IPS-NIHi7 (cell line): Measurements from ENCODE around the gene GNG7.
"Not testable (repeated sequence)": the region's sequence is repeated elsewhere in the genome, so short reads cannot be mapped to it uniquely, and the experiment has no call there.

Experiments
- DNase-seq: peaks from one replicate; pipeline ENCODE4 v3.0.0; 2012; ENCODE audit warnings: mixed read lengths; ENCODE audit errors: extremely low spot score

GNG7 gene

DNA sequence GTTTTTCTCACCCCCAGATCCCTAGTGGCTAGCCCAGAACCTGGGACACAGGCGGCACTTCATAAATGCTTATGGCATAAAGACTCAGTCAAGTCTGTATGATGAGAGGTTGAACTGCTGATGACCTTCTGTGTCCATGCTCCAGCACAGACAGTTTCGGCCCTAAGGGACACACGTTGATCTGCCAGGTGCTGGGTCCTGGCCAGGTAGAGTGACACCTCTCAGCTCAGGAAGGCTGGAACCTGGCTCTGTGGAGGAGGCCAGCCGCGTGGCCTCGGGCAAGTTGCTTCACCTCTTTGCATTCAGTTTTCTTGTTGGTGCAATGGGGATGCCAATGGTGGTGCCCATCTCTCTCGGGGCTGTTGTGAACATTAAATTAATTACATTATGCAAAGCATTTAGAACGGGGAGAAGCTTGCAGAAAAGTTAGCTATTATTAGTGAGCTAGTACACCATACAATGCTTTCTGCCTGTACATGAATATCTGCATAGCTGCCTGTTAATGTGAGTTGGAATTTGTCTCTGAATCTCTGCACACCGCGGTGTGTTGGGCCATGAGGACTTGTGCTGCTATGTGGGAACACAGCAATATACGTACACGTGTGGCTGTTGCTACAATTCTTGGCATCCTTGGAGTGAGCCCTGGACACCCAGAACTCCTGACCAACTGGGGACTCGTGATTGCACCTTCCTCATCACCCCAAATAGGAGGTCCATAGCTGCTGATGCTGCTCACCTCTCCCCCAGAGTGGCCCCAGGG is 218.1 kb downstream of the GNG7 start:
- DNase-seq: no peak

DNA sequence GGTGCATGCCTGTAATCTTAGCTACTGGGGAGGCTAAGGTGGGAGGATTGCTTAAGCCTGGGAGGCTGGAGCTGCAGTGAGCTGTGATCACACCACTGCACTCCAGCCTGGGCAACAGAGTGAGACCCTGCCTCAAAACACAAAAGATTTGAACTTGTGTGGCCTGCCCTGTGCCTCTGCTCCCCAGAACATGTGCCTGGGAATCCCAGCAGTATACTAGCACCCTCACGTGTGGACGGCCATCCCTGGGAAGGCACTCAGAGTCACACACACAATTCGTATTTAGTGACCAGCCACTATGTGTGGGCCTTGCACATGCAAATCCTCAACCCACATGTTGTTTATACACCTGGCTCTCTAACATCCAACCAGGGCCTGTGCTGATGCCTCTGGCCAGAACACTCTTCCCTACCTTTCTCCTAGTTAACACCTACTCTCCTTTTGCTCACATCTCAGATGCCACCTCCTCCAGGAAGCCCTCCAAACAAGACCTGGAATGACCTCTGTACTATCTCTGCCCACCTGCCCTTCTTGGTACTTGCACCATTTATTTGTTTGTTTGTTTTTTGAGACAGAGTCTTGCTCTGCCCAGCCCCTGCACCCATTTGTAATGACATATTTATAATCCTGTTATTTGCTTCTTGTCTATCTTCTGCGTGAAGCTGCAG is 218.9 kb downstream of the GNG7 start:
- no peak for DNase-seq

DNA sequence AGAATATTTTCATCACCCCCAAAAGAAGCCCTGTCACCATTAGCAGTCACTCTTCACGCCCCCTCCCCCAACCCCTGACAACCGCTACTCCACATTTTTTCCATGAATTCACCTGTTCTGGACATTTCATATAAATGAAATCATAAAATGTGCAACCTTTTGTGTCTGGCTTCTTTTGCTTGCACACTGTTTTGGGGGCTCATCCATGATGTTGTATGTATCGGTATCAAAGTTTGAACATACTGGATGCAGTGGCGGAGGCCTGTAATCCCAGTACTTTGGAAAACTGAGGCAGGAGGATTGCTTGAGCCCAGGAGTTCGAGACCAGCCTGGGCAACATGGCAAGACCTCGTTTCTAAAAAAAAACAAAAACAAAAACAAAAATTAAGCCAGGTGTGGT is 219.4 kb downstream of the GNG7 start:
- DNase-seq: no peak

DNA sequence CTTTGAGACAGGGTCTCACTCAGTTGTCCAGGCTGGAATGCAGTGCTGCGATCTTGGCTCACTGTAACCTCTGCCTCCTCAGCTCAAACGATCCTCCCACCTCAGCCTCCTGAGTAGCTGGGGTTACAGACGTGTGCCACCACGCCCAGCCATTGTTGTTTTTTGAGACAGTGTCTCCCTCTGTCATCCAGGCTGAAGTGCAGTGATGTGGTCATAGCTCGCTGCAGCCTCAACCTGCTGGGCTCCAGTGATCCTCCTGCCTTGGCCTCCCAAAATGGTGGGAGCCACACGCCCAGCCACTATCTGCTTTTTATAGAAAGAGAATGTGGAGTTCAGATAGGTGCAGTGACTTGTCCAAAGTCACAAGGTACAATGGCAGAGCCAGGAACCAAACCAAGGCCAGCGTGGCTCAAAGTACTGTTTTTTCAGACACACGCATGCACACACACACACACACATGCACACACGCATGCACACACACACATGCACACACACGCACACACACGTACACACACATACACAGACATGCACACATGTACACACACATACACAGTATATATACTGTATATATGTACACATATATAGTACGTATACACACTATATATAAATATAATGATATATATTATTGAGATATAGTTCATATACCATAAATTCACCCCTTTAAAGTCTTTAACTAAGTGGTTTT is 220.0 kb downstream of the GNG7 start:
- DNase-seq: no peak

DNA sequence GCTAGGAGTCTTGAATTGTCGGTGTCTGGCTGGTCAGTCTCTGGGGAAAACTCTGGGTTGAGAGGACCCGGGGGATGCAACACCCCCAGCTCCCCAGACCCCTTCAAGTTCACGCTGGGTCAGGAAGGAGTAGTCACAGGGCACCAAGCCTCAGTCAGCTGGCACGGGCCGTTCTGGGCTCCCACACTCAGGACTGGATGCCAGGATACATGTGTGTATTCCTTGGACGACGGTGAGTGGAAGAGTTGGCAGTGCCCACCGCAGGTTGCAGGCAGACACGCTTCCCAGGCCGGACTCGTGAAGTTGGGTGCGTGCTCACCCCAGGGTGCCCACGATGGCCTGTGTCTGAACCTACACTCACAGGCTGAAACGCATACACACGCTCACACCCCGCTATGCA is 221.0 kb downstream of the GNG7 start:
- DNase-seq: no peak

DNA sequence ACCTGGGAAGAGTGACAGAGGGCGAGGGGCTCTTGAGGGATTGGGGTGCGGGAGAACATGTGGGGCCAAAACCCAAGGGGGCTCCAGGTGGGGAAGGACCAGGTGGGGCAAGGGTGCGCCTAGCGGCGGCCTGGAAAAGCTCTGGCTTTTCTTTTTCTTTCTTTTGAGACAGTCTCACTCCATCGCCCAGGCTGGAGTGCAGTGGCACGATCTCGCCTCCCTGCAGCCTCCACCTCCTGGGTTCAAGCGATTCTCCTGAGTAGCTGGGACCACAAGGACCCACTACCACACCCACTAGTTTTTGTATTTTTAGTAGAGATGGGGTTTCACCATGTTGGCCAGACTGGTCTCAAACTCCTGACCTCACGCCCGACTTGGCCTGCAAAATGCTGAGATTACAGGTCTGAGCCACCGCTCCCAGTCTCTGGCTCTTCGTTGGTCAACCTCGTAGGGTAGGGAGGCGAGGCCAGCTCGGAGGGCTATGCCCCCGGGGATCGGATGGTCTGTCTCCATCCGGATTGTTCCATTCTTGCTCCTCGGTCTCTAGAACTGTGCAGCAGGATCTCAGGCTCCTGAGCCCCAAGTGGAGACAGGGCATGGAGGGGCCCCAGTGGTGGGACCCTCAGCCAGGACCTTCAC is 222.8 kb downstream of the GNG7 start:
- no peak for DNase-seq

DNA sequence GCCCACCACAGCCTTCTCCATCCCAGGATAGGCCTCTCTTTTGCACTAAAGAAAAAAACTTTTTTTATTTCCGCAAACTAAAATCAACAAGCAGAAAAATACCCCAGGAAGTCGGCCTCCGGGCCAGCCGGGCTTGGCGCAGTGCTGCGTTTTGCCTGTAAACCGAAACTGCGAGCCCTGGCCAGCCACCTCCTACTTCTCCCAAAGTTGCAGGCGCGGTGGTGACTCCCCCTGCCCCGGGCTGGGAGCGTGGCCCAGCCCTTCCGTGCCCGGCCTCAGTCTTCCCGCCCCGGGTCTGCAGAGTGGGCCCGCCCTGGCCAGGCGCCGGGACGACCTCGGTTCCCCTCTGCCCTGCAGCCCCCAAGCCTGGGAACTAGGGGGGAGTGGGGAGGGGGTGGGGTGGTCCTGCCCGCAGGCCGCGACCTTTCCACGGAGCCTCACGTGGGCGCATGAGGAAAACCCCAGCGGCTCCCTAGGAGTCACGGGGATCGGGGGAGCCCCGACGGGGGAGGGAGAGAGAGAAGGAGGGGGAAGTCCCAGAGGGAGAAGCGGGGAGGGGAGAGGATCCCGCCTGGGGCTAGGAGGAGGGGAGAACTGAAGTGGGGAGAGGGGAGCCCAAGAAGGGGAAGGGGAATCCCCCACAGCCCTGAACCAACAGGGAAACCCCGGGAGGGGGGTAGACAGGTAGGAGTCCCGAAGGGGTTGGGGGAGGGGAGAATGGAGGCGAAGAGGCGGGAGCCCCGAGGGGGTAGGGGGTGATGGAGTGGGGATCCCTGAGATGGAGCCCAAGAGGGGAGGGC is 223.5 kb downstream of the GNG7 start:
- no peak for DNase-seq

DNA sequence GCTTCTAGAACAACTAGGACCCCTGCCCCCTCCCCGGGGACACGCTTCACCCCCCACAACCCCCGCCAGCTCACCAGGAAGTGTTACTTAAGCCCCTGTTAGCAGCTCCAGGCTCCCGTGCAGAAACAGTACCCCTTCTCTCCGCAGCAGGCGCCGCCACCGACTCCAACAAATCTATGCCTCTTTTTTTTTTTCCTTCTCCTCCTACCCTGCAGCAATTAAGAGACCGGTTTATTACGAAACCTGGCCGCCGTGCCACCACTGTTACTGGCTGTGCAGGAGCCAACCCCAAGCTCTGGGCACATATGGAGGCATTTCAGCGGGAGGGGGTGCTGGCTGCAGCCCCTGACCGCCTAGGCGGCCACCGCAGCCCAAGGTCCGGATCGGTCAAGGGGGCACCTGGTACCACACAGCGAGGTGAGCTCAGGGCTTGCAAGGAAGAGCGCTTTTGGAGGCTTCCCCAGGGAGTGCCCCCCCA is 224.2 kb downstream of the GNG7 start:
- DNase-seq: no peak

DNA sequence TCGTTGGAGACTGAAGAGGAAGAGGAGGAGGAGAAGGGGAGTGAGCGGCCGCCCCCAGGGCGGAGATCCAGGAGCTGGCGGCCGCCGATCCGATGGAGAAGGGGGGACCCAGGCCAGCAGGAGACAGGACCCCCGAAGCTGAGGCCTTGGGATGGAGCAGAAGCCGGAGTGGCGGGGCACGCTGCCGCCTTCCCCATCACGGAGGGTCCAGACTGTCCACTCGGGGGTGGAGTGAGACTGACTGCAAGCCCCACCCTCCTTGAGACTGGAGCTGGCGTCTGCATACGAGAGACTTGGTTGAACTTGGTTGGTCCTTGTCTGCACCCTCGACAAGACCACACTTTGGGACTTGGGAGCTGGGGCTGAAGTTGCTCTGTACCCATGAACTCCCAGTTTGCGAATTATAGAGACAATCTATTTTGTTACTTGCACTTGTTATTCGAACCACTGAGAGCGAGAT is 224.7 kb downstream of the GNG7 start:
- no peak for DNase-seq

DNA sequence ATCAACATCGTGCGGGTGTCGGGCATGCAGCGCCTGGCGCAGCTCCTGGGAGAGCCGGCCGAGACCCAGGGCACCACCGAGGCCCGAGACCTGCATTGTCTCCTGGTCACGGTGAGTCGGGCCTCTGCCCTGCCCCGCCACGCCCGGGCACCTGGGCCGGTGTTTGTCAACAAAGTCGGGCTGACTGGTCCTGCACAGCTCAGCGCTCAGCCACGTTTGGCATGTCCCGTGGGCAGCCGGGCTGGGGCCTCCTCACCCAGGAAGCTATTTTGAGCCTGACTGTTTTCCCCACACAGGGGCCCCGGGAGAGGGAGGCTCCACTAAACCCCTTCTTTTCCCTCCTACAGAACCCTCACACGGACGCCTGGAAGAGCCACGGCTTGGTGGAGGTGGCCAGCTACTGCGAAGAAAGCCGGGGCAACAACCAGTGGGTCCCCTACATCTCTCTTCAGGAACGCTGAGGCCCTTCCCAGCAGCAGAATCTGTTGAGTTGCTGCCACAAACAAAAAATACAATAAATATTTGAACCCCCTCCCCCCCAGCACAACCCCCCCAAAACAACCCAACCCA is 225.3 kb downstream of the GNG7 start:
- no peak for DNase-seq

DNA sequence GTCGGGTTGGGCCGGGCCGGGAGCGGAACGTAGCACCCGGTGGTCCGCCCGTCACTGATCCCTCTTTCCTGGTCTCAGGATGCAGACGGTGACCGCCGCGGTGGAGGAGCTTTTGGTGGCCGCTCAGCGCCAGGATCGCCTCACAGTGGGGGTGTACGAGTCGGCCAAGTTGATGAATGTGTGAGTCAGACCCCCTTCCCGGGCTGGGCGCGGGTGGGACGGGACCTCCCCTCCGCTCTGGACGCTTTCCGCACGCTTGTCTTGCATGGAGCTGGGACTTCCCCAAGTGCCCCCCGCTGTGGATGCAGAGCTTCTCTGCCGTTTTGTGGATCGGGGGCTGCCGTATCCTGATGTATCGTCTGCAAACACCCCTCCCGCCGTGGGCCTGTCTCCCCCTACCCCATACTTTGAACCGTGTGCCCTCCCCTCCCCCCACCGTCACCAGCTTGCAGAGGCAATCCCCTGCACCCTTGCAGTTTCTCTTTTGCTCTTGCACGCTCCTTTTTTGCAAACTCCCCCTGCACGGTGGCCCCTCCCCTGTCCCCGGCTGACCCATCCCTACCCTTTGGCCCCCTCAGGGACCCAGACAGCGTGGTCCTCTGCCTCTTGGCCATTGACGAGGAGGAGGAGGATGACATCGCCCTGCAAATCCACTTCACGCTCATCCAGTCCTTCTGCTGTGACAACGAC is 225.9 kb downstream of the GNG7 start:
- DNase-seq: no peak

DNA sequence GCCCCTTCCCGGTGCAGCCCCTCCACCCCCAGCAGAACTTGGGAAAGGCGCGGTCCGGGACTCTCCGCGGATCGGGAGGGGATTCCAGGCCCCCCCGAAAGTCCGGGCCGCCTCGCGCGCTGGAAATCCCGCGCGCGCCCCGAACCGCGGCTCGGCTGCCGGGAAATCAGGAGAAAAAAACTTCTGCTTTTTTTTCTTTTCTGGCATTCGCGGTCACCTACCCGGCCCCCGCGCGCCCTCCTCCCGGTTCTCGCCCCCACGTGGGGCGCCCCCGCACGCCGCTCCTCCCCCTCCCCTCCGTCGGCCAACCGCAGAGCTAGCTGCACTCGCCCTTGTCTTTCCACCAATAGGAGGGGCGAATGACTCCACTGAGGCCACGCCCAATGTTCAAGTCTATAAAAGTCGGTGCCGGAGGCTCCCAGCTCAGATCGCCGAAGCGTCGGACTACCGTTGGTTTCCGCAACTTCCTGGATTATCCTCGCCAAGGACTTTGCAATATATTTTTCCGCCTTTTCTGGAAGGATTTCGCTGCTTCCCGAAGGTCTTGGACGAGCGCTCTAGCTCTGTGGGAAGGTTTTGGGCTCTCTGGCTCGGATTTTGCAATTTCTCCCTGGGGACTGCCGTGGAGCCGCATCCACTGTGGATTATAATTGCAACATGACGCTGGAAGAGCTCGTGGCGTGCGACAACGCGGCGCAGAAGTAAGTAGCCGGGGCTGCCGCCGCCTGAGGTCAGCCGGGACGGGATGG is 226.6 kb downstream of the GNG7 start, which contains the start of gene GADD45B:
GADD45B (plus strand) TSS at position 426 of the 749 bp plus-strand sequence; CDS start at position 658, 232 bp downstream.
- peak; percentile 95 for DNase-seq

DNA sequence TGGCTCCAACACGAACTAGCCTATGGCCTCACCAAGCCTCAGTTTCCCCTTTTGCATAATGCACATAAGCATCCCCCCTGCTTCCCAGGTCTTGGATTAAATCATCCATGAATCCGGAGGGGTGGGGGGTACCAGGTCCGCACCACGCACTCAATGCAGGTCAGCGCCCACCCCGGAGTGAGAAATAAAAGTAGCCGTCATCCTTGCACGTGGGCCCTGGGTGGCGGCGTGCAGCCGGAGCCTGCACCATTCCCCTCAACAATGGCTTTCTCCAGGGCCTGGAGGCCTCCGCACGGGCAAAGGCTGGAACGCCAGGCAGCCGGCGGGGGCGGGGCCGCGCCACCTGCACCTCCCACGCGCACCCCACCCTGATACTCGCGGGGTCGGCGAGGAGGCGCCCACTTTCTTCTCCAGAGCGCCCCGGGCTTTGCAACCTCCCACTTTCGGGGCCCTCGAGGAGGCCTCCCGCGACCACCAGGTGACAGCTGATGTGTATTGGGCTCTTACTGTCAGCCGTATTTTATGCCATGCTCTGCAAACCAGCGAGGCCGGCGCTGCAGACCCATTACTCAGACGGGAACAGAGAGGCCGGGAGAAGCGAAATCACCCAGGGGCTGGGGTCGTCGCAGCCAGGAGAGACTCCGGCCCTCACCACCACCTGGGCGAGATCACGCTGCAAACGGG is 227.3 kb downstream of the GNG7 start:
- DNase-seq: no peak

DNA sequence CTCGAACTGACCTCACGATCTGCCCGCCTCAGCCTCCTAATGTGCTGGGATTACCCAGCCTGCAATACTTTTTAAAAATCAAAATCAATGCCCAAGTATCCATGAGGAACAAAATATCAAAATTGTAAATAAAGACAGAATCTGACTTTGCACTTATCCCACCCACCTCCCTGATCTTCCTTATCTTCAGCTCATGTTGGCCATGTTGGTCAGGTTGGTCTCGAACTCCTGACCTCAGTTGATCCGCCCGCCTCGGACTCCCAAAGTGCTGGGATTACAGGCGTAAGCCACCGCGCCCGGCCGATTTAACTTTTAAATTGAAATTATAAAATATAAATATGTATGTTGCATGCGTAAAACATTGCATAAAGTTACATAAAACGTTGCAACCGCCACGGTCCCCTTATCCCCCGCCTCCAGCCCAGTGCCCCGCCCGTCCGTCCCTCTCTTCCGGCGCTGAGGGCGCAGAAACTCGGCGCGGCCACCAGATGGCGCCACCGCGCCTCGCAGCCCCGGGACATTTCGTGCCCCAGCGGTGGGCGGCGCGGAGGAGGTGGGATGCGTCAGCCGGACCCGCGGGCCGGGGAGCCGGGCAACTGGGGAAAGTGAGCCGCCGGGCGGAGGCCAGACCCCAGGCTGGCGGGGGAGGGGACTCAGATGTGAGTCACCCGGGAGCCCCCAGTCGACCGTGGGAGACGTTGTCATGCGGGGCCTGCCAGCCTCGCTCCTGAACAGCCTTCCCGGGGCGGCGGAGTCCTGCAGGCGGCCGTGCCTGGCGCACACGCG is 228.1 kb downstream of the GNG7 start:
- peak; percentile 89 for DNase-seq

DNA sequence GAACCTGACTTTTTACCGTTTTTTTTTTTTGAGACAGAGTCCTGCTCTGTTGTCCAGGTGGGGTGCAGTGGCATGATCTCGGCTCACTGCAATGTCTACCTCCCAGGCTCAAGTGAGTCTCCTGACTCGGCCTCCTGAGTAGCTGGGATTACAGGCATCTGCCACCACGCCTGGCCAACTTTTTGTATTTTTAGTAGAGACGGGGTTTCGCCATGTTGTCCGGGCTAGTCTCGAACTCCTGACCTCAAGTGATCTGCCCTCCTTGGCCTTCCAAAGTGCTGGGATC is 232.6 kb downstream of the GNG7 start:
- not testable (repeated sequence) for DNase-seq

DNA sequence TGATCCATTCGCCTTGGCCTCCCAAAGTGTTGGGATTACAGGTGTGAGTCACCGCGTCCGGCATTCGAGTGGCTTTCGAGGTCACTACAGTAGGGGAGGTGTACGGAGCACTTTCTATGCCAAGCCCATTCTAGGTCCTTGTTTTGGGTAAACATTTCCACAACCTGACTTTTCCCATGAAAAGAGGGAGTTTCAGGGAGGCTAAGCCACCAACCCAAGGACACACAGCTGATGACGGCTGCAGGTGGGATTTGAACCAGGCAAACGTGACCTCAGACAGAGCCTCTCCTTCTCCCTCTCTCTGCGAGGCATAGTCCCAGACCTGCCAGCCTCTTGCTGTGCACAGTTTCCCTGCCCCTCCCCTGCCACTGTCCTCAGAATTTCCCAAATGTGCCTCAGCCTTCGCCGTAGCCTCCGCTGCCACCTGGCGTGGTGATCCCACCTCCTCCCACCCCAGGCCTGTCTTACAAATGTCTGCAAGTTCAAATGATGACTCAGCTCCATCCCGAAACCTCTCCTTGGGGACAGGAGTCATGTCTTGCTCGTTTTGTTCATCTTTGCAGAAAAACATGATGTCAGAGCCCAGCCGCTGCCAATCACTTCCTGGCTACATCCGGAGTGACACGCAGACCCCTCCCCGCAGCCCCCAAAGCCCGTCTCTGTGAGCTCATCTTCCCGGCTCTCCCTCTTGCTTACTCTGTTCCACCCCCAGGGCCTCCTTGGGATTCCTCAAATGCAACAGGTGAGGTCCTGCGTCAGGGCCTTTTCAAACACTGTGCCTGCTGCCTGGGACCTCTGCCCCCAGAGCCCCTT is 233.2 kb downstream of the GNG7 start:
- DNase-seq: no peak

DNA sequence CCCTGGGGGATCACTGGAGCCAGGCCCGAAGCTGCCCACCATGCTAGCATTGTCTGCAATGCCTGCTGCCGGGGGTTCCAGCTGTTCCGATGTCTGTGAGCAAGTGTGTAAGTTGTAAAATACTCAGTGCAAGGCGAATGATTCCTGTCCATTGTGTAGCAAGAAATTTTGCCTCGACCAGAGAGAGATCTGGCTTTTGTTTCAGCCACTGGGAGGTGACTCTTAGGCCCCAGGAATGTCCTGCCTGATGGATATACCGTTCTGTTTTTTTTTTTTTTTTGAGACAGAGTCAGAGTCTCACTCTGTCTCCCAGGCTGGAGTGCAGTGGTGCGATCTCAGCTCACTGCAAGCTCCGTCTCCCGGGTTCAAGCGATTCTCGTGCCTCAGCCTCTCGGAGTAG is 233.9 kb downstream of the GNG7 start:
- DNase-seq: no peak

DNA sequence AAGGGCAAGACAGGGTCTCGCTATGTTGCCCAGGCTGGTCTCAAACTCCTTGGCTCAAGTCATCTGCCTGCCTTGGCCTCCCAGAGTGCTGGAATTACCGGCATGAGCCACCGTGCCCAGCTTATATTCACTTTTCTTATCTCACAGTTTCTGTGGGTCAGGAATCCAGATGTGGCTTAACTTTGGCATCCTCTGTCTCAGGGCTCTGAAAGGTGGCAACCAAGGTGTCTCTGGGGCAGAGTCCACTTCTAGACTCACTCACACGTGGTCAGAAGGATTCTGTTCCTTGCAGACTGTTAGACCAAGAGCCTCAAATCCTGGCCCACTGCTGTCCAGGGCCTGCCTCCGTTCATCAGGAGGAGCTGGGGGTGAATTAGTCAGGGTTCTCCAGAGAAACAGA is 238.1 kb downstream of the GNG7 start:
- DNase-seq: no peak
